B cell (primary cell): Measurements from ENCODE around the gene ZBED5. TPM values are rescaled to one million over a fixed set of nuclear protein-coding genes. Genes with fewer than 3 reads are reported as not detected.
A peak's percentile ranks its signal among the peaks of the same experiment; 100 is the strongest.

Experiments used
- ATAC-seq: fragments of 200-7000 bp; cut with Tn5 transposase; one replicate; pipeline ENCODE4 v1.10.0; 2021; ENCODE audit warnings: low read depth, mild to moderate bottlenecking, moderate number of reproducible peaks, moderate library complexity
- CTCF ChIA-PET: fragments of 350-600 bp; sonication (Branson Sonifier 250); formaldehyde crosslinking; loops from one replicate; lab custom pipeline; 2021; ENCODE audit warnings: antibody characterized with exemption, inconsistent platforms; lab: Charles Lee
- POLR2A ChIA-PET: fragments of 350-600 bp; sonication (Branson Sonifier 250); formaldehyde crosslinking; loops from one replicate; lab custom pipeline; 2021; ENCODE audit warnings: antibody characterized with exemption; lab: Charles Lee
- DNase-seq: peaks from one replicate; pipeline ENCODE4 v3.0.0; 2013
- H2AFZ ChIP-seq: 2 replicates; pipeline ENCODE4 v1.6.1; 2012; ENCODE audit warnings: mild to moderate bottlenecking, low read depth, low read length; ENCODE audit not compliant: insufficient read depth, poor library complexity, severe bottlenecking
- H3K27ac ChIP-seq, 2 donors: 1 replicate in 1 of 2; 2 replicates in 1 of 2; pipeline ENCODE4 v1.5.1; 2012 to 2013; ENCODE audit warnings: low read length in 2 of 2, mild to moderate bottlenecking in 2 of 2, moderate library complexity in 1 of 2
- H3K27me3 ChIP-seq, 4 experiments: fragments of 200-600 bp in 1 of 4; sonication (generic) in 1 of 4; replicated peaks in 1 of 4; 1 replicate in 2 of 4; 2 replicates in 2 of 4; pipeline versions ENCODE4 v1.6.1 to v1.7.0; 2013 to 2016; ENCODE audit warnings: low read length in 3 of 4, mild to moderate bottlenecking in 2 of 4, mixed read lengths in 1 of 4, moderate library complexity in 1 of 4; ENCODE audit not compliant: insufficient read depth in 4 of 4, control insufficient read depth in 3 of 4; ENCODE audit errors: control extremely low read depth in 1 of 4
- H3K36me3 ChIP-seq, 2 experiments: replicated peaks in 1 of 2; 1 replicate in 1 of 2; 2 replicates in 1 of 2; pipeline versions ENCODE4 v1.6.1 to v1.7.1; 2013; ENCODE audit warnings: low read length in 1 of 2; ENCODE audit not compliant: insufficient read depth in 2 of 2, control insufficient read depth in 1 of 2; ENCODE audit errors: control extremely low read depth in 1 of 2, extremely low read depth in 1 of 2
- H3K4me1 ChIP-seq, 2 donors: fragments of 200-600 bp in 1 of 2; sonication (generic) in 1 of 2; 1 replicate in 1 of 2; 2 replicates in 1 of 2; pipeline versions ENCODE4 v1.5.1 to v1.6.1; 2013 to 2017; ENCODE audit warnings: low read length in 2 of 2; ENCODE audit not compliant: control insufficient read depth in 2 of 2, insufficient read depth in 2 of 2
- H3K4me2 ChIP-seq: replicated peaks from 2 replicates; pipeline ENCODE3; 2012; ENCODE audit warnings: mild to moderate bottlenecking, low read depth, low read length; ENCODE audit not compliant: poor library complexity, severe bottlenecking
- H3K4me3 ChIP-seq, 5 experiments: fragments of 200-600 bp in 1 of 5; sonication (generic) in 1 of 5; 1 replicate in 3 of 5; 2 replicates in 2 of 5; pipeline versions ENCODE4 v1.5.1 to v1.7.0; 2011 to 2016; ENCODE audit warnings: low read length in 4 of 5, mild to moderate bottlenecking in 4 of 5, low read depth in 2 of 5, control low read depth in 1 of 5, moderate library complexity in 1 of 5; ENCODE audit not compliant: insufficient read depth in 1 of 5; ENCODE audit errors: control extremely low read depth in 1 of 5, extremely low read depth in 1 of 5
- H3K79me2 ChIP-seq: fragments of 200-600 bp; sonication (generic); one replicate; pipeline ENCODE4 v1.6.0; 2016; ENCODE audit warnings: low read length; ENCODE audit not compliant: control insufficient read depth, insufficient read depth
- H3K9ac ChIP-seq: fragments of 200-600 bp; sonication (generic); 2 replicates; pipeline ENCODE4 v1.6.1; 2017; ENCODE audit warnings: mild to moderate bottlenecking, low read length, moderate library complexity
- H3K9me3 ChIP-seq, 3 donors: one replicate each; pipeline versions ENCODE4 v1.6.1 to v1.7.1; 2013; ENCODE audit warnings: low read length in 2 of 3; ENCODE audit not compliant: control insufficient read depth in 2 of 3, insufficient read depth in 1 of 3; ENCODE audit errors: control extremely low read depth in 1 of 3
- H4K20me1 ChIP-seq: 2 replicates; pipeline ENCODE4 v1.6.0; 2012; ENCODE audit warnings: mild to moderate bottlenecking, low read length; ENCODE audit not compliant: insufficient read depth, control insufficient read depth, poor library complexity, severe bottlenecking
- H3K27ac Mint-ChIP-seq: one replicate; pipeline ENCODE4 v1.8.0; 2021; ENCODE audit warnings: mixed read lengths
- H3K27me3 Mint-ChIP-seq: one replicate; pipeline ENCODE4 v1.8.0; 2021; ENCODE audit warnings: mixed read lengths
- H3K4me1 Mint-ChIP-seq: one replicate; pipeline ENCODE4 v1.8.0; 2021; ENCODE audit warnings: mixed read lengths
- H3K4me3 Mint-ChIP-seq: one replicate; pipeline ENCODE4 v1.8.0; 2021; ENCODE audit warnings: mixed read lengths
- H3K9me3 Mint-ChIP-seq: one replicate; pipeline ENCODE4 v1.8.0; 2022; ENCODE audit warnings: mixed read lengths; ENCODE audit not compliant: insufficient read depth
- CTCF ChIP-seq: fragments of 200-600 bp; IDR thresholded peaks from one replicate; pipeline ENCODE4 v1.8.0; 2022; ENCODE audit warnings: antibody characterized with exemption, mild to moderate bottlenecking
- EZH2 ChIP-seq: IDR thresholded peaks from 2 replicates; pipeline ENCODE4 v1.6.1; 2012; ENCODE audit warnings: borderline replicate concordance, low read depth, mild to moderate bottlenecking, moderate library complexity, low read length; ENCODE audit not compliant: insufficient read depth, poor library complexity, severe bottlenecking
- WGBS: methylation state at CpG from one replicate; pipeline ENCODE4 v1.1.5; 2013; ENCODE audit warnings: missing lambda C conversion rate; ENCODE audit not compliant: insufficient coverage; 5-methylcytosine and 5-hydroxymethylcytosine counted together
- intact Hi-C: fragments of 100-400 bp; cut with micrococcal nuclease; formaldehyde crosslinking; loops from one replicate; pipeline ENCODE4 v1.10.0; 2022
- polyA plus RNA-seq: library from polyadenylated mRNA; depleted of rRNA; stranded (reverse); fragments of >200 nt; gene quantifications from 2 replicates; pipeline ENCODE4 v1.2.3, GENCODE V29; 2012
- total RNA-seq, 2 donors: library from RNA; stranded (reverse); fragments of 120-200 nt in 1 of 2; gene quantifications; 1 replicate in 1 of 2; 2 replicates in 1 of 2; pipeline versions ENCODE4 v1.2.3 to v1.2.4, GENCODE V29; 2013 to 2022

The ZBED5 gene
- total and polyA plus RNA-seq, 2 donors (not counting 1 experiment from before 2014, with no cell fraction given) = 66.6 to 178 TPM

GRCh38 chr11:10824888-10825287 is 33.0 kb downstream of the ZBED5 start:
- peak overlapping the region; percentile 70 for H3K4me3 Mint-ChIP-seq

More at GRCh38 chr11:10824888-10825287, 33.0 kb downstream of the ZBED5 start:
- Histone ChIP-seq H3K9me3 (no peaks in the 10 kb centered on the region), H4K20me1 (no peaks in the 10 kb centered on the region), H3K4me3 (peak overlapping the region in 1 of 5 experiments; percentile 20), H3K27me3 (no peaks in the 10 kb centered on the region), H3K36me3 (no peaks in the 10 kb centered on the region), H3K4me2 (peak overlapping the region; percentile 64), H3K27ac (peak overlapping the region; percentile 49 to 71), H3K9ac (peak overlapping the region; percentile 33), H2AFZ (peak overlapping the region; percentile 79), H3K4me1 (peaks cover 21 to 24% of the 10 kb centered on the region in 2 donors), H3K79me2 (peaks cover 5% of the 10 kb centered on the region)
- Mint-ChIP-seq H3K27me3 (no peaks in the 10 kb centered on the region), H3K9me3 (no peaks in the 10 kb centered on the region), H3K27ac (peak overlapping the region; percentile 89), H3K4me1 (peaks cover 24% of the 10 kb centered on the region)
- ChIA-PET POLR2A (interaction anchor here (1.2 to 1.8 kb wide), 2 partner anchors 16 to 33 kb away, joined by 14 to 27 read pairs; partner anchors contain the start of genes EIF4G2 and ZBED5), CTCF (interaction anchor here (1.0 to 1.2 kb wide), 5 partner anchors 9 to 33 kb away, joined by 3 to 6 read pairs (median 4); partner anchors contain the start of genes EIF4G2 and ZBED5)
- no peak for TF ChIP-seq EZH2
- no peak for TF ChIP-seq CTCF
- no CpG with 5 or more reads among the region's 3 CpGs for WGBS
- DNase-seq (peak; percentile 74), ATAC-seq (peak; percentile 97)
- intact Hi-C loops = loop anchor here (1.0 to 2.0 kb wide), 2 partner anchors 16 to 32 kb away; no protein-coding TSS in a partner anchor
